IMR-90 (cell line): ENCODE measurements around the gene NOM1. TPM values are rescaled to one million over a fixed set of nuclear protein-coding genes. Genes with fewer than 3 reads are reported as not detected.

Experiments used
- CEBPB ChIP-seq: IDR thresholded peaks from 2 replicates; pipeline ENCODE4 v1.6.1; 2012; ENCODE audit warnings: low read depth, low read length, improper control_type of control experiment
- MAZ ChIP-seq: IDR thresholded peaks from 2 replicates; pipeline ENCODE4 v1.6.1; 2012; ENCODE audit warnings: low read depth, mild to moderate bottlenecking, low read length, improper control_type of control experiment, moderate library complexity, borderline replicate concordance
- RCOR1 ChIP-seq: IDR thresholded peaks from 2 replicates; pipeline ENCODE4 v1.6.1; 2012; ENCODE audit warnings: mild to moderate bottlenecking, low read length, improper control_type of control experiment; ENCODE audit not compliant: insufficient replicate concordance
- RFX5 ChIP-seq: IDR thresholded peaks from 2 replicates; pipeline ENCODE4 v1.8.0; 2012; ENCODE audit warnings: low read depth, mild to moderate bottlenecking, low read length, moderate library complexity
- SMC3 ChIP-seq: fragments of 150-350 bp; IDR thresholded peaks from 2 replicates; pipeline ENCODE4 v1.6.1; 2016; ENCODE audit warnings: low read depth, mild to moderate bottlenecking, antibody characterized with exemption, low read length, moderate library complexity
- polyA plus RNA-seq, 3 experiments: library from polyadenylated mRNA; depleted of rRNA; stranded (reverse); fragments of >200 nt; gene quantifications; 2 replicates each; pipeline ENCODE4 v1.2.3, GENCODE V29; 2012; ENCODE audit warnings: low replicate concordance in 1 of 3
- total RNA-seq: library from RNA; depleted of rRNA; stranded (reverse); fragments of >200 nt; gene quantifications from 2 replicates; pipeline ENCODE4 v1.2.3, GENCODE V29; 2012

NOM1 gene
- total and polyA plus RNA-seq, 2 of the 4 experiments (the other 2 are of a cell fraction) = 15.3 to 15.4 TPM

DNA sequence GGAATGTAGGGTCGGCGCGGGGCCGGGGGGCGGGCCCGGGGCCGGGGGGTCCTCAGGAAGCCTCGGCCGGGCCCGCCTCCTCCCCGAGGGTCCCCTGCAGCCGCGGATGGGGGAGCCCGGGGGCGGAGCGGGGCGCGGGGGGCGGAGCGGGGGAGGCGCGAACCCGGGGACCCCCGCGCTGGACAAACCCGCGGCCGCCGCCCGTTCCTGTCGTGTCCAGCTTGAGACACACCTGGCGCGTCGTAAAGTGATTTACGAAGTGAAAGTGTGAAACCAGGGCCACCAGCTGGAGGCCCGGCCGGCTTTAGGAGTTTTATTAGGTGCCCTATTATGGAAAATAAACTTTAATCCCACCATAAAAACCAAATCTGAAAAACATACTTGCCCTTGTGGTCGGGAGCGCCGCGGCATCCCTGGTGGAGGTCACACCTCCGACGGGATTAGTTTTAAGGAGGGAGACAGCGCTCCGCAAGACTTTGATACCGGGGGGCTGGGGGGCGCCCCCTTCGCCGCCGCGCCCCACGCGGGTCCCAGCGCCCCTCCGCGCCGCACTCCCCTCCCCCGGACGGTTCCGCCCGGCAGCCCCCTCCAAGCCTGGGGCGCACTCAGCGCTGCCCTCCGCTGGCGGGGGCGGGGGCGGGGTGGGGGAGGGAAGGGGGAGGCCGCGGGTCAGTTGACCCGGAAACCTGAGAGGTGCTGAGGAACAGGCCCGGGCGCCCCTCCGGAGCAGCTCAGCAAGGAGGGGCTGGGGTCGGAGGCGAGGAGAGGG is 50.6 kb downstream of the NOM1 start (continued):
- TF ChIP-seq RCOR1 (no peak), MAZ (no peak), CEBPB (no peak), RFX5 (no peak), SMC3 (no peak)
